Pancreas (tissue), 10 donors: ENCODE data around the gene SLC6A5. TPM values are rescaled to one million over a fixed set of nuclear protein-coding genes. Genes with fewer than 3 reads are reported as not detected.

Source experiments
- ATAC-seq, 4 donors: fragments of 200-7000 bp; cut with Tn5 transposase; one replicate each; pipeline versions ENCODE4 v1.8.0 to v1.9.1; 2020; ENCODE audit warnings: mild to moderate bottlenecking in 4 of 4, moderate library complexity in 4 of 4
- DNase-seq, 6 donors: peaks; one replicate each; pipeline ENCODE4 v3.0.0-alpha.2; 2020
- FAIRE-seq: peaks from 2 replicates; lab custom pipeline; 2012; peaks lifted over from hg19 to GRCh38; lab: Jason Lieb, UNC
- H3K27ac ChIP-seq, 4 donors: fragments of 200-600 bp; sonication (generic); 1 replicate in 3 of 4; 2 replicates in 1 of 4; pipeline versions ENCODE4 v1.5.0 to v1.8.0; 2020
- H3K27me3 ChIP-seq, 4 donors: fragments of 200-600 bp; one replicate each; pipeline ENCODE4 v1.8.0; 2021
- H3K36me3 ChIP-seq, 3 donors: fragments of 200-600 bp; sonication (generic) in 1 of 3; one replicate each; pipeline versions ENCODE4 v1.5.0 to v1.8.0; 2020 to 2021
- H3K4me1 ChIP-seq, 3 donors: fragments of 200-600 bp; one replicate each; pipeline ENCODE4 v1.8.0; 2021
- H3K4me3 ChIP-seq, 4 donors: fragments of 200-600 bp; sonication (generic) in 2 of 4; one replicate each; pipeline versions ENCODE4 v1.5.0 to v1.8.0; 2020 to 2021
- H3K9me3 ChIP-seq, 4 donors: fragments of 200-600 bp; one replicate each; pipeline ENCODE4 v1.8.0; 2021
- CTCF ChIP-seq, 4 donors: fragments of 200-600 bp; sonication (generic) in 3 of 4; IDR thresholded peaks; one replicate each; pipeline versions ENCODE4 v1.5.0 to v1.8.0; 2021; ENCODE audit warnings: antibody characterized with exemption in 4 of 4
- WGBS, 2 donors: extraction: QIAGEN DNeasy Blood & Tissue Kit; methylation state at CpG; one replicate each; pipeline ENCODE4 v1.1.7; 2013; 5-methylcytosine and 5-hydroxymethylcytosine counted together
- intact Hi-C, 3 donors: fragments of 100-400 bp; cut with DNase I; formaldehyde crosslinking; loops; one replicate each; pipeline versions ENCODE4 v1.11.1 to v1.14.2; 2022
- polyA plus RNA-seq, 2 donors: library from polyadenylated mRNA; stranded (reverse); fragments of 200-250 nt; gene quantifications; one replicate each; pipeline ENCODE4 v1.2.3, GENCODE V29; 2013
- total RNA-seq, 6 donors: library from RNA; stranded (reverse); fragmentation: NEBNext Ultra II Directional in 4 of 6; extraction: Animal tissue kit (Norgen Biotek cat#: 25700) in 4 of 6; gene quantifications; one replicate each; pipeline versions ENCODE4 v1.2.1 to v1.2.4, GENCODE V29; 2021 to 2023
- donor health status: healthy with polysubstance abuse.
- donor health status: DM: no; HTN: no; CAD: no; lungs with moderate emphysema.
- donor health status: DM: no; HTN: no; CAD: no.
- donor health status: control.
- donor health status: control.
- donor health status: Bipolar disorder and iron deficiency.
- donor health status: DM: yes; HTN: yes; CAD: no.
- donor health status: DM: no; HTN: no; CAD: no.
- donor health status: DM: no; HTN: no; CAD: no.
- donor health status: DM: yes; HTN: yes; CAD: no.

SLC6A5 gene
- total and polyA plus RNA-seq, 8 donors, result not detected

- intact Hi-C loops, result no loop called here
- WGBS, 2 donors, result 70 to 85% methylated on average over 4 of the region's 4 CpGs
- Histone ChIP-seq H3K27ac (no peak overlapping the region), H3K36me3 (no peaks in the 10 kb centered on the region), H3K27me3 (no peaks in the 10 kb centered on the region), H3K4me3 (no peak overlapping the region), H3K4me1 (no peaks in the 10 kb centered on the region), H3K9me3 (no peaks in the 10 kb centered on the region)
- DNase-seq, result no peak
- no peak for TF ChIP-seq CTCF (IDR thresholded peaks at IDR 0.05)
- no peak for FAIRE-seq
- ATAC-seq, result no peak
Measured at GRCh38 chr11:20656901-20657300, 57.5 kb downstream of the SLC6A5 start.

DNA sequence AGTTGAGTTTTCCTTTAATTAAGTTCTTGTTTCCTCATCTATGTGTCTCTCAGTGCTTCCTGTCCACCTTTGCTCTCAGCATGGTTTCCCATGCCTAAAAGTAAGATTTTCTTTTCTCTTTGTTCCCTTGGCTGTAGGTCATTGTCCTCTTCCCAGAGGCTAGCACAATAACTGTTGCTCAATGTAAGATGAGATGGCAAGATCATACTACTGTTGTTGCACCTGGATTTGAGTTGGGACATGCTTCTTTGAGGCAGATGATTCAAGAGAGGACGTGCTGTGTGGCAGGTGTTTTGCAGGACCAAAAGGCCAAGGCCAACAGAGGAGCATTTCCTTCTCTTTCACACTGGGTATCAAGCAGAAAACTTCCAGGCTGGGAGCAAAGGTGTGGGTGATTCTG, 58.7 kb downstream of the SLC6A5 start:
- Histone ChIP-seq H3K4me1 (no peaks in the 10 kb centered on the region), H3K27ac (no peak overlapping the region), H3K4me3 (no peak overlapping the region), H3K27me3 (no peaks in the 10 kb centered on the region), H3K9me3 (no peaks in the 10 kb centered on the region), H3K36me3 (no peaks in the 10 kb centered on the region)
- WGBS, 2 donors, result 20 to 31% methylated on average over 1 of the region's 1 CpG
- no peak for TF ChIP-seq CTCF (IDR thresholded peaks at IDR 0.05)
- DNase-seq, result no peak
- no peak for FAIRE-seq
- no peak for ATAC-seq
- intact Hi-C loops, result no loop called here

GRCh38 chr11:20661445-20661844, 62.0 kb downstream of the SLC6A5 start:
- no peaks in the 10 kb centered on the region for H3K36me3 ChIP-seq
- no peaks in the 10 kb centered on the region for H3K9me3 ChIP-seq
- no peak for TF ChIP-seq CTCF (IDR thresholded peaks at IDR 0.05)
- FAIRE-seq (no peak), DNase-seq (no peak), ATAC-seq (no peak)
- no peaks in the 10 kb centered on the region for H3K4me1 ChIP-seq
- H3K4me3 ChIP-seq, result no peak overlapping the region
- no peaks in the 10 kb centered on the region for H3K27me3 ChIP-seq
- 38 to 49% methylated on average over 3 of the region's 3 CpGs for WGBS, 2 donors
- H3K27ac ChIP-seq, result no peak overlapping the region
- intact Hi-C loops, result no loop called here

DNA sequence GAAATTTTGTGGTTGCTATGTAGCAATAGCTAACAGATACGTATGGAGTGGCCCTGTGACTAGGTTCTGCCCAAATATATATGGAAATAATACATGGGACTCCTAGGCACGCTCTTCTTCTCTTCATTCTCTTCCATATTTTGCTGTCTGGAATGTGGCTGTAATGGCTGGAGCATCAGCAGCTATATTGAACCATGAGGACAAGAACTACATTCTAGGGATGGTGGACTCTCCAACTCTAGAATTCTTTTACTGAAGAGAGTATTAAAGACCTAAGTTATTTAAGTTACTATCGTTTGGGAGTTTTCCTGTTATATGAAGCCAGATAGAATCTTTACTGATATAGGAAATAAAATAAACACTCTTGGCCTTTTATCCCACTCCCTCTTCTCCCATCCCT, 62.4 kb downstream of the SLC6A5 start:
- intact Hi-C loops, result no loop called here
- FAIRE-seq, result no peak
- no peak overlapping the region for H3K27ac ChIP-seq
- no peak for TF ChIP-seq CTCF (IDR thresholded peaks at IDR 0.05)
- no peaks in the 10 kb centered on the region for H3K9me3 ChIP-seq
- no peaks in the 10 kb centered on the region for H3K4me1 ChIP-seq
- WGBS, 2 donors, result 65 to 79% methylated on average over 3 of the region's 3 CpGs
- no peak for ATAC-seq
- no peak for DNase-seq
- no peaks in the 10 kb centered on the region for H3K27me3 ChIP-seq
- no peaks in the 10 kb centered on the region for H3K36me3 ChIP-seq
- no peak overlapping the region for H3K4me3 ChIP-seq

DNA sequence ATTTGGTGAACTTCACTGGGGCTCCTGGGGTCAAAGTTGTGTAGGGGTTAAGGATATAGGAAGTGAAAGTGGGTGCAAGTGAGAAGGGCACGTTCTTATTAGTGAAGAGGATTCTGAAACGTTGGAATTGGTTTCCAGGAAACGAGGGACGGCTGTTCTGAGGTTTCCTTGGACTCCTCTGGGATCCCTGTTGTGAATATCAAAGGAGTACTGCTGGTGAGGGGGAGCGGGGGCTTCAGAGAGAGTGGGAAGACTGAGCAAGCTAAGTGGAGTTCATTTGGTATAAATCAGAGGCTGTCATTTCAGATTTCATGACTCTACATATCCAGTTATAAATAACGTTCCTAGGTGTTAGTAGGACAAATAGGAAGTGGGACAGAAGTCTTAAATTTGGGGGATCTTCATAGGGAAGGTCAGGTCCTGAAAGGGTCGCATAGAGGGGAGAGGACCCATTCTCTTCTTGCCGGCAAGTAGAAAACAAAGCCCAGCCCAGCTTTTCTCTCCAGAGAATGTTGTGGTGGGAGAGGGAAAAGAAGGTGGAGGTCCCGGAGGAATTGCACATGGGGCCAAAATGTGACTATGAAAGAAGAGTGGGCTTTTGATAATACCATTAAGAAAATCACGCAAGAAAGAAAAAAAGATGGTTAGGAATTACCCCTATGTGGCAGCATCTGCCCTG, 68.9 kb downstream of the SLC6A5 start:
- peaks cover 0 to 10% (median 3%) of the 10 kb centered on the region in 4 donors for H3K27me3 ChIP-seq

More for the DNA sequence above, 68.9 kb downstream of the SLC6A5 start:
- Histone ChIP-seq H3K4me3 (no peak overlapping the region), H3K27ac (no peak overlapping the region), H3K4me1 (no peaks in the 10 kb centered on the region), H3K36me3 (no peaks in the 10 kb centered on the region), H3K9me3 (no peaks in the 10 kb centered on the region)
- 9 to 14% methylated on average over 10 of the region's 10 CpGs for WGBS, 2 donors
- intact Hi-C loops, result no loop called here
- DNase-seq (no peak), ATAC-seq (no peak), FAIRE-seq (no peak)
- TF ChIP-seq CTCF (IDR thresholded peaks at IDR 0.05), result no peak
